GM18526 (cell line): Measurements from ENCODE around the gene UGT1A10.

Experiments used
- POLR2A ChIP-seq: IDR thresholded peaks from 3 replicates; pipeline ENCODE4 v1.6.1; 2011; ENCODE audit not compliant: insufficient read length; ENCODE audit errors: extremely low read depth

The UGT1A10 gene

GRCh38 chr2:233779722-233780121, 143.5 kb downstream of the UGT1A10 start:
- TF ChIP-seq POLR2A, result no peak

DNA sequence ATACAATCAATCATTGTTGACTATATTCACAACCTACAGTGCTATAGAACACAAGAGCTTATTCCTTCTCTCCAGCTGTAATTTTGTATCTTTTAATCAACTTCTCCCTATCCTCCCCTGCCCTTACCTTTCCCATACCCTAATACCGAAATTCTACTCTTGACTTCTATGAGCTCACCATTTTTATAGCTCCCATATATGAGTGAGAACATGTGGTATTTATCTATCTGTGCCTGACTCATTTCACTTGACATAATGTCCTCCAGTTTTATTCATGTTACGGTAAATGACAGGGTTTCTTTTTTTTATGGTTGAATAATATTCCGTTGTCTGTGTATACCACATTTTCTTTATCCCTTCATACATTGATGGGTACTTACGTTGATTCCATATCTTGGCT, 144.5 kb downstream of the UGT1A10 start:
- TF ChIP-seq POLR2A, result no peak

DNA sequence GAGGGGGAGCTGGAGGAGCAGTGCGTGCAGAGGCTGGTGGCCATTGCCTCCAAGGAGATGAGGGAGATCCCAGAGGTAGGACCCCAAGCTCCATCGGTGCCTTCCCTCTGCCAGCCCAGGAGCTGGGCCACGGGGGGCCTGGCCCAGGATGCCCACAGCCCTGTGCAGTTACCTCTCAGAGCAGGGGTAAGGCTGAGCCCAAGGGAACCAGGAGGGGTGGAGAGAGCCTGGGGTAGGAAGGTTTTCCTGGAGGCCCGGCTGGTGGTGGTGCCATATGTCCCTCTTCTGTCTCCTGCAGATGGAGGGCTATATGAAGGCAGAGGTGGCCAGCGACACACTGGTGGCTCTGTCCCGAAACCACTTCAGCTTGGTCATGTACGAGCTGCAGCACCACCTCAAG, 153.3 kb downstream of the UGT1A10 start:
- no peak for TF ChIP-seq POLR2A

DNA sequence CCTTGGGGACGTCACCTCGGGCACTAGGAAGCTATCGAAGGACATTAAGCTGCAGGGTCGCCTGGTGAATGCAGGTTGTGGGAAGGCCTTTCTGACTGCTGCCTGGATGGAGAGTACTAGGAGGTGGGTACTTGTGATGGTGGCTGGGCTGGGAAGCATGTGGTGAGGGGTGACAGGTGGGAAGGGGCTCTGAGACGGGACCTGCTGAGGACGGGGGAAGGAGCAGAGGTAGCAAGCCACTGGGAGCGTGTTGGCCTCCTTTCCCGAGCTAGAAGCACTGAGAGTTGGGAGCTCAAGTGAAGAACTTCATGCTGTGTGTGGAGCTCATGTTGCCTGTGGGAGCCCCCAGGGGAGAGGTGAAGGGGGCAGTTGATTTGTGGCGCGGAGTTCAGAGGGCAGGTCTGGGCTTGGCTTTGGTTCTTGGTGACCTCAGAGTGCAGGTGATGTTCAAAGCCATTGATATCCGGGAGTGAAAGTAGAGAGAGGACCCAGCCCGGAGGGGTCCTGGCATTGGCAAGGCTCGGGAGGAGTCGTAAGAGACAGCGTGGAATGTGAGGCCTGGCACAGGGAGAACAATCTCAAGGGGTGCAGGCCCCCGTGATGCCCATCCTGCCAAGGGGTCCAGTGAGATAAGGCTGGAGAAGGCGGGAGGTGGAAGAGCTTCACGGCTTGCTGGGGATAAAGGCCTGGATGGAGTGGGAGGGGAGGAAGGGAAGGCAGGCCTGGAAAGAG, 155.1 kb downstream of the UGT1A10 start:
- TF ChIP-seq POLR2A, result no peak

DNA sequence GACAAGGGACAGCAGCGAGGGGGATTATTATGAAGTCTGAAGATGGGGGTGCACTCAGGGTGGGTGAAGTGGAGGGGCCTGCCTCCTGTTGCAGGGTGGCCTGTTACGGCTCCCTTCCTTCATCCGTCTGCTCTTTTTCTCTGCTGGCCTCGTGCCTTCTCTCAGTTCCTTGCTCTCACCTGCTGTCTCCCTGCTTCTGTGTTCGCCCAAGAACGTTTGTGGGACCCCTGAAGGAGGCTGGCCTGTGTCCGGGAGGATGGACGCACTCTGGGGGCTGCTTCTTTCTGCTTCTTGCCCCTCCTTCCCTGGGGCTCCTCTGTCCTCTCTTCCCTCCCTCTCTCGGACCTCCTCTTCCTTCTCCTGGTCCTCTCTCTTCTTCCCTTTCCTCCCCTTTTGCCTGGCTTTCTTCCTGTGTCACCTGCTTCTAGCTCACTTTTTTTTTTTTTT, 155.7 kb downstream of the UGT1A10 start:
- no peak for TF ChIP-seq POLR2A

GRCh38 chr2:233792720-233793119, 156.5 kb downstream of the UGT1A10 start:
- no peak for TF ChIP-seq POLR2A

DNA sequence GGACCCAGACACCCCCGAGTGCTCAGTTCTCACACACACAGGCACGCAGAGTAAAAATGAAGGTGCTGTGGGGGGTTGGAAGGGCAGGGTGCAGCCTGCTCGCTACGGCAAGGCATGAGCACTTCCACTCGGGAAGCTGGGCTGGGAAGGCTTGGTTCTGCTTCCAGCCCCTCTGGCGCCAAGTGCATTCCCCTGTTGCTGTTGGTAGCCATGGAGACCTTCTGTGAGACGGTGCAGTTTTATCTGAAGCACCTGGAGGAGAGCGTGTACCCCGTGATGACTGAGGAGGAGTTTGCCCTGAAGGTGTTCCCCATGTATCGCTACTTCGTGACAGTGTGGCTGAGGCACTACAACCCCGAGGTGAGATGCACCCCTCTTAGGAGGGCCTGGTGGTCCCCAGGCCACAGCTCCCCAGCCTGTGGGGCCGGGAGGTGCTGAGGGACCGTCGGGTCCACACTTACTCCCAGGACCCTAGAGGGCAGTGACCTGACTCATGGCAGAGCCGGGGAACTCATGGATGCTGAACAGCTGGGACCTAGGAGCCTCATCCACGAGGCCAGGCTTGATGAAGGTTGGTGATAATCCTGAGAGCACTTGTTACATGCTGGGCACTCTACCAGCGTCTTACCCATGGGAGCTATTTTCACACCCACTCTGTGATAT, 157.3 kb downstream of the UGT1A10 start:
- TF ChIP-seq POLR2A, result no peak

- no peak for TF ChIP-seq POLR2A
Observed at GRCh38 chr2:233794128-233794658, 157.9 kb downstream of the UGT1A10 start.

GRCh38 chr2:233795735-233796171, 159.5 kb downstream of the UGT1A10 start:
- no peak for TF ChIP-seq POLR2A

DNA sequence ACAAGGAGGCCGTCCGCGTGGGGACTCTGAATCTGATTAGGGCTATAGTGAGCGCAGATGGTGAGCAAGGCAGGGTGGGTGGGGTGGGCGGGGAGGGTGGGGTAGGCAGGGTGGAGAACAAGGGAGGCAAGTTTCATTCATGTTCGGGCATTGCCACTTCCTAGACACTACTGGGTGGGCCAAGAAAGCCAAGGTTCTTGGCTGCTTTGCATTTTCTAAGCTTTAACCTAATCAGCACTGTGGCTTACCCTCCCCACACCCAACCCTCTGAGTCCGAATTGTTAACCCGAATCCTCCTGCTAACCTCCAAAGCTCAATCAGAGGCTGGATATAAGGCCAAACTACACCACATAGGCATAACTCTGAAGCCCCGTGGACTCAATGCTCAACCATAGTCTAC, 160.0 kb downstream of the UGT1A10 start:
- TF ChIP-seq POLR2A, result no peak

GRCh38 chr2:233798335-233799086, 162.3 kb downstream of the UGT1A10 start:
- TF ChIP-seq POLR2A, result no peak

DNA sequence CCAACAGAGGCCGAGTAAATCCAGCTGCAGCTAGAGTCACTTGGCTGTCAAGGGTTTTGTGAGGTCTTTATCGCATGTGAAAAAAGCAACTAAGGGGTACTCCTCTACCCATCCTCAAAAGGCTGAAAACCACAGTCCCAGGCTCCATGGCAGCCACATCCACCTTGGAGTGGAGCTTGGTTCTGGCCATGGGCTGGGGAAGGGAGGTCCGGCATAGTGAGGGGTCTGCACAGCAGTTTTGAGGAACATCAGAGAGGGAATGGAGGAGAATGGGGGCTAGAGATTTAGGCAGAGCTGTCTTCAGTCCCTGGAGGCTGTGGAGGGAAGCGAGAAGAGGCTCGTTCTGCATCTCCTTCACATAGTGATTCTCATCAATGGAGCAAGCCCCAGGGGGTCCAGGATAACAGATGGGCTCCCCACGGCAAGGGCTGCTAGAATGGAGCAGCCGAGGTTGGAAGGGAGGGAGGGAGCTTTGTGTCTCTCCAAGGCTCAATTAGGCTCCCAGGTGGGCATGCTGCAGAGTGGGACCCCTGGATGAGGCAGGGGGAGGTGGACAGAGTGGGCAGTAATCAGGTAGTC, 162.9 kb downstream of the UGT1A10 start:
- TF ChIP-seq POLR2A, result no peak

DNA sequence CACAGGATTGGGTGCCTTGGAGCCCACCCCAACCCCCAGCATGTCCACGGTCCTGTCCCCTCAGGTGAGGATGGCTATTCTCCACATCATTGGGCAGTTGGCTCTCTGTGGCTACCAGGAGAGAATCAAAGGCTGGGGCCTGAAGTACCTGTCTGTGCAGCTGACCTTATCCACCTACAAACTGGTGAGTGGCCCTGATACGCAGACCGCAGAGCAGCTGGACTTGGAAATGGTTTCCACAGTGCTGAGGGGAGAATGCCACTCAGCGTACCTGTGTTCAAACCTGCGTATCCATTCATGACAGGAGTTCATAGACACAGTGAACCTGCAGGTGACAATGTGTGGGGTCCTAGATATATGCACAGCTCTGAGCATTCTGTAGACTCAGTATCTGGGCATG, 163.5 kb downstream of the UGT1A10 start:
- no peak for TF ChIP-seq POLR2A

GRCh38 chr2:233800208-233800607, 164.0 kb downstream of the UGT1A10 start:
- TF ChIP-seq POLR2A, result no peak
